ENCODE data around the gene SYNM.

GRCh38 chr15:99132122-99132521 is 27.2 kb downstream of the SYNM start:
- TF ChIP-seq POLR2A (IDR thresholded peaks at IDR 0.05), result no peak
- no peak for TF ChIP-seq POLR2AphosphoS5 (IDR thresholded peaks at IDR 0.05)
- TF ChIP-seq, protein P1, sequence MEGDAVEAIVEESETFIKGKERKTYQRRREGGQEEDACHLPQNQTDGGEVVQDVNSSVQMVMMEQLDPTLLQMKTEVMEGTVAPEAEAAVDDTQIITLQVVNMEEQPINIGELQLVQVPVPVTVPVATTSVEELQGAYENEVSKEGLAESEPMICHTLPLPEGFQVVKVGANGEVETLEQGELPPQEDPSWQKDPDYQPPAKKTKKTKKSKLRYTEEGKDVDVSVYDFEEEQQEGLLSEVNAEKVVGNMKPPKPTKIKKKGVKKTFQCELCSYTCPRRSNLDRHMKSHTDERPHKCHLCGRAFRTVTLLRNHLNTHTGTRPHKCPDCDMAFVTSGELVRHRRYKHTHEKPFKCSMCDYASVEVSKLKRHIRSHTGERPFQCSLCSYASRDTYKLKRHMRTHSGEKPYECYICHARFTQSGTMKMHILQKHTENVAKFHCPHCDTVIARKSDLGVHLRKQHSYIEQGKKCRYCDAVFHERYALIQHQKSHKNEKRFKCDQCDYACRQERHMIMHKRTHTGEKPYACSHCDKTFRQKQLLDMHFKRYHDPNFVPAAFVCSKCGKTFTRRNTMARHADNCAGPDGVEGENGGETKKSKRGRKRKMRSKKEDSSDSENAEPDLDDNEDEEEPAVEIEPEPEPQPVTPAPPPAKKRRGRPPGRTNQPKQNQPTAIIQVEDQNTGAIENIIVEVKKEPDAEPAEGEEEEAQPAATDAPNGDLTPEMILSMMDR (IDR thresholded peaks at IDR 0.05), result no peak
- TF ChIP-seq EP300 (IDR thresholded peaks at IDR 0.05), result no peak
